Nephron (organoid): ENCODE results near the gene CCDC28B.
A peak's percentile ranks its signal among the peaks of the same experiment; 100 is the strongest.

Experiments used
- H3K27ac Mint-ChIP-seq, 3 experiments: 2 replicates each; pipeline ENCODE4 v1.8.0; 2020; ENCODE audit warnings: mixed read lengths in 3 of 3, mild to moderate bottlenecking in 2 of 3, moderate library complexity in 1 of 3
- H3K27me3 Mint-ChIP-seq: 2 replicates; pipeline ENCODE4 v1.8.0; 2021; ENCODE audit warnings: low read depth, mild to moderate bottlenecking, moderate library complexity, mixed read lengths
- H3K36me3 Mint-ChIP-seq: 2 replicates; pipeline ENCODE4 v1.8.0; 2020; ENCODE audit warnings: low read depth, mixed read lengths
- H3K4me1 Mint-ChIP-seq: 2 replicates; pipeline ENCODE4 v1.8.0; 2020; ENCODE audit warnings: mixed read lengths
- H3K4me3 Mint-ChIP-seq, 3 experiments: 2 replicates each; pipeline ENCODE4 v1.8.0; 2020; ENCODE audit warnings: mild to moderate bottlenecking in 3 of 3, mixed read lengths in 3 of 3, moderate library complexity in 2 of 3
- H3K9me3 Mint-ChIP-seq: 2 replicates; pipeline ENCODE4 v1.8.0; 2020; ENCODE audit warnings: mixed read lengths
- TF ChIP-seq, protein P1 (sequence below), 3 experiments: fragments of 200-600 bp; sonication (generic); IDR thresholded peaks; one replicate each; pipeline ENCODE4 v1.5.0; 2021; ENCODE audit warnings: antibody characterized with exemption in 3 of 3; ENCODE audit not compliant: unreplicated experiment in 3 of 3

The CCDC28B gene

GRCh38 chr1:32180186-32181060, 20.0 kb upstream of the CCDC28B start:
- Mint-ChIP-seq H3K4me1 (peaks cover 32% of the 10 kb centered on the region), H3K9me3 (no peaks in the 10 kb centered on the region), H3K36me3 (peaks cover 45% of the 10 kb centered on the region), H3K27ac (peak overlapping the region; percentile 98 to 99 (median 98)), H3K4me3 (peak overlapping the region; percentile 94 to 96 (median 95)), H3K27me3 (no peaks in the 10 kb centered on the region)
- TF ChIP-seq, protein P1, sequence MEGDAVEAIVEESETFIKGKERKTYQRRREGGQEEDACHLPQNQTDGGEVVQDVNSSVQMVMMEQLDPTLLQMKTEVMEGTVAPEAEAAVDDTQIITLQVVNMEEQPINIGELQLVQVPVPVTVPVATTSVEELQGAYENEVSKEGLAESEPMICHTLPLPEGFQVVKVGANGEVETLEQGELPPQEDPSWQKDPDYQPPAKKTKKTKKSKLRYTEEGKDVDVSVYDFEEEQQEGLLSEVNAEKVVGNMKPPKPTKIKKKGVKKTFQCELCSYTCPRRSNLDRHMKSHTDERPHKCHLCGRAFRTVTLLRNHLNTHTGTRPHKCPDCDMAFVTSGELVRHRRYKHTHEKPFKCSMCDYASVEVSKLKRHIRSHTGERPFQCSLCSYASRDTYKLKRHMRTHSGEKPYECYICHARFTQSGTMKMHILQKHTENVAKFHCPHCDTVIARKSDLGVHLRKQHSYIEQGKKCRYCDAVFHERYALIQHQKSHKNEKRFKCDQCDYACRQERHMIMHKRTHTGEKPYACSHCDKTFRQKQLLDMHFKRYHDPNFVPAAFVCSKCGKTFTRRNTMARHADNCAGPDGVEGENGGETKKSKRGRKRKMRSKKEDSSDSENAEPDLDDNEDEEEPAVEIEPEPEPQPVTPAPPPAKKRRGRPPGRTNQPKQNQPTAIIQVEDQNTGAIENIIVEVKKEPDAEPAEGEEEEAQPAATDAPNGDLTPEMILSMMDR (IDR thresholded peaks at IDR 0.05; ENCODE audit: unreplicated experiment in 3 of 3) = no peak

DNA sequence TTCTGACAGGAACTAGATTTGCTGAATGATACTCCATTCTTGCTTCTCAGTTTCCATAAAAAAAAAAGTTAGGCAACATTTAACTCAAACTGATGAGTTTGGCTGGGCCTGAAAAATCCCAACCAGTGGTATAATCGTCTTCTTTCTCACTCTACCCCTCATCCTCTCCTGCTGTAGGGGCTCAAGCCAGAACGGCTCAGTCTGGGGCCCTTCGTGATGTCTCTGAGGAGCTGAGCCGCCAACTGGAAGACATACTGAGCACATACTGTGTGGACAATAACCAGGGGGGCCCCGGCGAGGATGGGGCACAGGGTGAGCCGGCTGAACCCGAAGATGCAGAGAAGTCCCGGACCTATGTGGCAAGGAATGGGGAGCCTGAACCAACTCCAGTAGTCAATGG, 19.3 kb upstream of the CCDC28B start:
- Mint-ChIP-seq H3K36me3 (peaks cover 48% of the 10 kb centered on the region), H3K4me1 (peaks cover 33% of the 10 kb centered on the region), H3K4me3 (peak overlapping the region; percentile 94 to 96 (median 95)), H3K27ac (peak overlapping the region; percentile 98 to 99 (median 98)), H3K27me3 (no peaks in the 10 kb centered on the region), H3K9me3 (no peaks in the 10 kb centered on the region)
- TF ChIP-seq, protein P1 (IDR thresholded peaks at IDR 0.05; ENCODE audit: unreplicated experiment in 3 of 3) = no peak

DNA sequence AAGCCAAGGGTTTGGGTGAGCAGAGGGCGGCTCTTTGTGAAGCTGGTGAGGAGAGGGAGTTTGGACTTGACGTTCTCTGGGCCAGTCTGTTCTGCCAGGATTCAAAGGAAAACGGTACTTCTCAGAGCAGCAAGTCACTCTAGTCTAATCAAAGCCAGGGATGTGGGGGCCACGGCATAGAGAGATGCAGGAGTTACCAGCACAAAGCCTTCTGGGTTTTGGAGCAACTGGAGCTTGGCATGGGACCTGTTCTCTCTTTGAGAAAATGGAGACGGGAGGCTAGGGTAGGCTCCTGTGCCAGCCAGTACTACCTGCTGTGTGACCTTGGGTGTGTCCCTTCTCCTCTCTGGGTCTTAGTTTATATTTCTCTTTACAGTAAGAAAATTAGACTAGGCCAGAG, 18.8 kb upstream of the CCDC28B start:
- TF ChIP-seq, protein P1 (IDR thresholded peaks at IDR 0.05; ENCODE audit: unreplicated experiment in 3 of 3) = no peak
- H3K9me3 Mint-ChIP-seq = no peaks in the 10 kb centered on the region
- H3K36me3 Mint-ChIP-seq = peaks cover 51% of the 10 kb centered on the region
- peaks cover 38% of the 10 kb centered on the region for H3K4me1 Mint-ChIP-seq
- peak overlapping the region; percentile 98 to 99 (median 98) for H3K27ac Mint-ChIP-seq
- H3K27me3 Mint-ChIP-seq = no peaks in the 10 kb centered on the region
- peak overlapping the region; percentile 94 to 96 (median 95) for H3K4me3 Mint-ChIP-seq

GRCh38 chr1:32182060-32182459, 18.3 kb upstream of the CCDC28B start:
- TF ChIP-seq, protein P1 (IDR thresholded peaks at IDR 0.05; ENCODE audit: unreplicated experiment in 3 of 3) = no peak
- Mint-ChIP-seq H3K9me3 (no peaks in the 10 kb centered on the region), H3K4me1 (peaks cover 39% of the 10 kb centered on the region), H3K36me3 (peaks cover 51% of the 10 kb centered on the region), H3K27me3 (no peaks in the 10 kb centered on the region), H3K27ac (no peak overlapping the region), H3K4me3 (peak overlapping the region; percentile 27 to 72 (median 59))

DNA sequence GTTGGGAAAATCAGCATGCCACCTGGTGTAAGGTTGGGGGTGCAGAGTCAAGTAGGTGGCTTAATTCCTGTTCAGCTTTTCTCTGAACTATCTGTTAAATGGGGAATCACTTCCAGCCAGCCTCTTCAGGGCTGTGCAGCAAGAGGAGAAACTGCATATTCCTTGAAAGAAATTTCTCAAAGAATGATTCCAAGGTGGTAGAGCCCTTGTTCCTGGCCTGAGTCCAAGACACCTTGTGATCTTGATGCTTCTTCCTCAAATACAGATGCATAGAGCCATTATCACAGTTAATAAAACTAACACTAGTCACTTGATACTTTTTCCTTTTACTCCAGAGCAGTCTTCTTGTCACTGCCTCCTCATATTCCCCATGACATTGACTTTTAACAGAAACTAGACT, 15.7 kb upstream of the CCDC28B start:
- Mint-ChIP-seq H3K9me3 (no peaks in the 10 kb centered on the region), H3K27me3 (no peaks in the 10 kb centered on the region), H3K36me3 (peaks cover 72% of the 10 kb centered on the region), H3K4me1 (peaks cover 39% of the 10 kb centered on the region), H3K27ac (peak overlapping the region in 1 of 3 experiments; percentile 2), H3K4me3 (peak overlapping the region in 2 of 3 experiments; percentile 24 to 33)
- TF ChIP-seq, protein P1 (IDR thresholded peaks at IDR 0.05; ENCODE audit: unreplicated experiment in 3 of 3) = no peak
